ENCODE measurements around the gene RDX.
A peak's percentile ranks its signal among the peaks of the same experiment; 100 is the strongest.
"Not testable (repeated sequence)": the region's sequence is repeated elsewhere in the genome, so short reads cannot be mapped to it uniquely, and the experiment has no call there.

RDX gene

DNA sequence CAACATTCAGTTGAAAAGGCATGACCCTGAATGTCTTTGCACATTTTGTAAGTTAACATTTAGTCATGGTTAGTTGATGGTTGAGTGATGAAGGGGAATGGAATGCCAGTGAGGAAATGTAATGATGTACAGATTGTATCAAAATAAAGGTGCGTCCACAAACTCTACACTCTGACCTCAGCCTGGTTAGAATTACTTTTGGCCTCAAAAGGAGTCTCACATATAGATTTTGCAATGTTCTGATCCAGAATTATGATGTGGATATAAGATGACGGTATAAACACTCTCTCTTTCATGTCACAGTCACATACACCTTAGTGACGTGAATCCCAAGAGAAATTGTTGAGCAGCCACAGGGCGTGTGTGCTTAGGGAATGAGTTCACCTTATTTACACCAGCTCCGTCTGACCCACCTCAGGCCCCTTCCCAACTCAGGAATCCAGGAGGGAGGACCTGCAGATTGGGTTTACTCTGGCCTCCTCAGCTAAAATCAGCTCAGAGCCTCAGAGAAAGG is 100.1 kb downstream of the RDX start:
- H3K27ac ChIP-seq = no peak overlapping the region
- no peak overlapping the region for H3K9ac ChIP-seq
- peak overlapping the region in 6 of 11 experiments; percentile 2 to 51 (median 28); a peak in 7 of 22 replicates for H3K4me2 ChIP-seq
- no peaks in the 10 kb centered on the region for H4K20me1 ChIP-seq
- H3K4me3 ChIP-seq = no peak overlapping the region
- H3K36me3 ChIP-seq = no peaks in the 10 kb centered on the region
- H3K27me3 ChIP-seq = no peaks in the 10 kb centered on the region
- peaks cover 5 to 19% (median 10%) of the 10 kb centered on the region in 11 experiments; a peak in 14 of 22 replicates for H3K9me3 ChIP-seq (replicated peaks in 1 of 11)
- no peak for TF ChIP-seq Cebpa-rat (IDR thresholded peaks at IDR 0.05)
- peaks cover 0 to 30% (median 7%) of the 10 kb centered on the region in 10 experiments; a peak in 10 of 20 replicates for H3K4me1 ChIP-seq

DNA sequence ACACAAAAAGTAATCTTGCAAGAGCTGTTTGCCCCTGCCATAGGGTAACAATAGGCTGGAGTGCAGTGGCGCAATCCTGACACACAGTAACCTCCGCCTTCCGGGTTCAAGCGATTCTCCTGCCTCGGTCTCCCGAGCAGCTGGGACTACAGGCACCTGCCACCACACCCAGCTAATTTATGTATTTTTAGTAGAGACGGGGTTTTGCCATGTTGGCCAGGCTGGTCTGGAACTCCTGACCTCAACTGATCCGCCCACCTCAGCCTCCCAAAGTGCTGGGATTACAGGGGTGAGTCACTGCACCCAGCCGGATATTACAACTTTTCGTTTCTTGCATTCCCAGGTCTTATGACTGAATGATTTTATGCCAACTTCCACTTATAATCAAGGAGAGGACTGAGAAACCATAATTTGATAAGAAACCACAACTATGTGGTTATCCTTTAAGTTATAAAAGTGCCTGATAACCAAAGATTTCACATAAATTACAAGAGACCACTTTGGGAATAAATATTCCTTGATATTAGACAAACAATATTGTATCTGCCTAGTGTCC is 102.1 kb downstream of the RDX start:
- H4K20me1 ChIP-seq, H3K4me2 ChIP-seq, H3K27ac ChIP-seq, H3K4me3 ChIP-seq, H3K27me3 ChIP-seq, H3K9ac ChIP-seq, H3K36me3 ChIP-seq: not testable (repeated sequence)
- Histone ChIP-seq H3K9me3 (replicated peaks in 1 of 11) (peaks cover 5 to 19% (median 11%) of the 10 kb centered on the region in 11 experiments; a peak in 14 of 22 replicates), H3K4me1 (peaks cover 0 to 30% (median 7%) of the 10 kb centered on the region in 10 experiments; a peak in 10 of 20 replicates)

DNA sequence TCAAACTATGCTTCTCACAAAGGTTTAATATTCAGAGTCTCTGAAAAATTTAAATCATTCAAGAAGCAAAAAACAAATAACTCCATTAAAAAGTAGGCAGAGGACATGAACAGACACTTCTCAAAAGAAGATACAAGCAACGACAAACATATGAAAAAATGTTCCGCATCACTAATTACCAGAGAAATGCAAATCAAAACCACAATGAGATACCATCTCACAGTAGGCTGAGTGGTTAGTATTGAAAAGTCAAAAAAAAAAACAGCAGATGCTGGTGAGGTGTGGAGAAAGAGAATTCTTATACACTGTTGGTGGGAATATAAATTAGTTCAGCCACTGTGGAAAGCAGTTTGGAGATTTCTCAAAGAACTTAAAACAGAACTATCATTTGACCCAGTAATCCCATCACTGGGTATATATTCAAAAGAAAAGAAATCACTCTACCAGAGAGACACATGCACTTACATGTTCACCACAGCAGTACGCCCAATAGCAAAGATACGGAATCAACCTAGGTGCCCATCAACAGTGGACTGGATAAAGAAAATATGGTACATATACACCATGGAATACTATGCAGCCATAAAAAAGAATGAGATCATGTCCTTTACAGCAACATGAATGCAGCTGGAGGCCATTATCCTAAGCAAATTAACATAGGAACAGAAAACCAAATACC is 103.7 kb downstream of the RDX start:
- peak overlapping the region in 1 of 11 experiments; percentile 23; a peak in 1 of 22 replicates for H3K4me2 ChIP-seq
- H3K27me3 ChIP-seq, H3K9ac ChIP-seq, H3K27ac ChIP-seq, H3K4me3 ChIP-seq, H3K36me3 ChIP-seq, H4K20me1 ChIP-seq: not testable (repeated sequence)
- peaks cover 0 to 29% (median 7%) of the 10 kb centered on the region in 10 experiments; a peak in 10 of 20 replicates for H3K4me1 ChIP-seq
- H3K9me3 ChIP-seq (replicated peaks in 1 of 11) = peaks cover 5 to 19% (median 11%) of the 10 kb centered on the region in 11 experiments; a peak in 14 of 22 replicates

DNA sequence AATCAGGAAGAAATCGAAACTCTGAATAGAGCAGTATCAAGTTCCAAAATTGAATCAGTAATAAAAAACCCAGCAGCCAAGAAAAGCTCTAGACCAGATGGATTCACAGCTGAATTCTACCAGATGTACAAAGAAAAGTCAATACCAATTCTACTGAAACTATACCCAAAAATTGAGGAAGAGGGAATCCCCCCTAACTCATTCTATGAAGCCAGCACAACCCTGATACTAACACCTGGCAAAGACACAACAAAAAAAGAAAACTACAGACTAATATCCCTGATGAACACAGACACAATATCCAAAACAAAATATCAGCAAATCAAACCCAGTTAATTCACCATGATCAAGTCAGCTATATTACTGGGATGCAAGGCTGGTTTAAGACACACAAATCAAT is 105.5 kb downstream of the RDX start:
- Histone ChIP-seq H4K20me1 (no peaks in the 10 kb centered on the region), H3K9me3 (replicated peaks in 1 of 11) (peaks cover 5 to 19% (median 11%) of the 10 kb centered on the region in 11 experiments; a peak in 14 of 22 replicates), H3K4me3 (no peak overlapping the region), H3K4me2 (no peak overlapping the region), H3K36me3 (no peaks in the 10 kb centered on the region), H3K9ac (no peak overlapping the region), H3K4me1 (peaks cover 0 to 15% (median 2%) of the 10 kb centered on the region in 10 experiments; a peak in 2 of 20 replicates), H3K27ac (no peak overlapping the region), H3K27me3 (no peaks in the 10 kb centered on the region)
- no peak for TF ChIP-seq Cebpa-rat (IDR thresholded peaks at IDR 0.05)

DNA sequence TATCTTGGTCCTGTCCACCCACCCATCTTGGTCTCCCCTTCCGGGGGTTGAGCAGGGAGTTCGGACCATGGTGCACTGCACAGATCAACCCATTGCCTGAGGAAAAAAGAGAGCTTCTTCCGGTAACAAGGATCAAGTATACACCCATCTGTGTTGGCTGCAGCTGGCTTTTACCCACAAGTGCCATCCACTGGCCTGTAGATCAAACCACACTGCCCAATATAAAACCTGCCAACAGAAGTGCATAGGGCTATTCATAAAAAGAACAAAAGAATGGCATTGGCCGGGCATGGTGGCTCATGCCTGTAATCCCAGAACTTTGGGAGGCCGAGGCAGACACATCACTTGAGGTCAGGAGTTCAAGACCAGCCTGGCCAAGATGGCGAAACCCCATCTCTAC is 108.7 kb downstream of the RDX start:
- Histone ChIP-seq H4K20me1 (no peaks in the 10 kb centered on the region), H3K9me3 (replicated peaks in 1 of 11) (peaks cover 3 to 13% (median 11%) of the 10 kb centered on the region in 11 experiments; a peak in 12 of 22 replicates), H3K27me3 (no peaks in the 10 kb centered on the region), H3K27ac (no peak overlapping the region), H3K36me3 (no peaks in the 10 kb centered on the region), H3K4me1 (peaks cover 0 to 14% (median 8%) of the 10 kb centered on the region in 10 experiments; a peak in 6 of 20 replicates), H3K4me3 (no peak overlapping the region), H3K9ac (no peak overlapping the region), H3K4me2 (no peak overlapping the region)
- TF ChIP-seq Cebpa-rat (IDR thresholded peaks at IDR 0.05) = no peak

DNA sequence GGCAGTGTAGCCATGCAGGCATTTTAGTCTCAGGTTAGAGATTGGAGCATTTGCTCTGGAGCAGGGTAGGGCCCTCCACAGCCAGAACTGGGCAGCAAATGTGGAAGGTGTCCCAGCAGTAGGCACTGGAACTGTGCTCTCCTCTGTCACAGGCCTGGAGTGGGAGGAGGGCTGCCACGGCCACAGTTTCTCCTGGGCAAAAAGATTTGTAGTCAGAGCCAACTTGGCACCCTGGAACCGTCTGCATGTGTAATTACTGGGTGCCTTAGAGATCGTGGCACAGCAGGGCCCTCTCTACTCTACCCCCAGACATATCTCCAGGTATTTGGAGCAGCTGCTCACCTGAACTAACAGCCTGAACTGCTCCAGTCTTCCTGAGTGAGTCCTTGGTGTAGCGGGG is 109.5 kb downstream of the RDX start:
- Histone ChIP-seq H3K27ac (no peak overlapping the region), H3K27me3 (no peaks in the 10 kb centered on the region), H3K9me3 (replicated peaks in 1 of 11) (peaks cover 0 to 7% (median 6%) of the 10 kb centered on the region in 11 experiments; a peak in 11 of 22 replicates), H3K36me3 (no peaks in the 10 kb centered on the region), H4K20me1 (no peaks in the 10 kb centered on the region), H3K4me2 (no peak overlapping the region), H3K4me1 (peaks cover 0 to 14% (median 5%) of the 10 kb centered on the region in 10 experiments; a peak in 6 of 20 replicates), H3K4me3 (no peak overlapping the region), H3K9ac (no peak overlapping the region)
- TF ChIP-seq Cebpa-rat (IDR thresholded peaks at IDR 0.05) = no peak

DNA sequence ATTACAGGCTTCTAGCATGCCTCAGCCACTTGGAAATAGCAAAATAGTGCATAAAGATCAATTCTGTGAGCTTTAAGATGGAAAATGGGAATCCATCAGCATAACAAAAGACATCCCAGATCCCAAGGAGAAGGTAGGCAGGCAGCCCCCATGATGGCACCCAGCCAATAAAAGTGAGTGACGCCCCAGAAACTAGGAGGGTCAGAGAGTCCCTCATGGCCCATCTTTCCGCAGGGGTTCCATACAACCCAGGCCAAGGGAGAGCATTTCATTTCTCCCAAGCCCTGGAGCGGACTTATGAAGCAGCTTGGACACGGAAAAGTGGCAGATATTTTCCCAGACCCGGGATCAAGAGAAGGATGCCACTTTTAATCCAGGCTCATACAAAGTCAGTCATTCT is 110.0 kb downstream of the RDX start:
- Histone ChIP-seq H3K9me3 (replicated peaks in 1 of 11) (peaks cover 0 to 3% (median 2%) of the 10 kb centered on the region in 11 experiments; a peak in 8 of 22 replicates), H3K9ac (no peak overlapping the region), H3K36me3 (no peaks in the 10 kb centered on the region), H3K4me2 (no peak overlapping the region), H3K4me1 (peaks cover 0 to 14% (median 5%) of the 10 kb centered on the region in 10 experiments; a peak in 6 of 20 replicates), H3K27me3 (no peaks in the 10 kb centered on the region), H3K4me3 (no peak overlapping the region), H4K20me1 (no peaks in the 10 kb centered on the region), H3K27ac (no peak overlapping the region)
- no peak for TF ChIP-seq Cebpa-rat (IDR thresholded peaks at IDR 0.05)

DNA sequence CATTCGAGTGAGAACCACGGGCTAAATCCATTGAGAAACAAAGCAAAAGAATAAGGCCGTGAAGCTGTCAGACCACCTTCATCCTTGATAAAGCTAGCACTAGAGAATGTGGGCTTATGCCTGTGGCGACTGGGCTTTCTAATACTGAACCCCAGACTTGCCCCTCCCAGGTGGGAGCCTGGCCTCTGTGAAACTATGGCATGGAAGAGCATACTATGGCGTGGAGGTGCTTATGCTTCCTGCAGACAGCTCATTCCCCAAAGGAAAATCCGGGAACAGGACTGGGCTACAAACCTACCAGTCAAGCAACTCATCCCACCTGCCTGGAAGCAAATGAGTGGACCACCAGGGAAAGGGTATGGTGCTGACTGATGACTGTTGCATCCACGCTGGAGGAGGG is 110.8 kb downstream of the RDX start:
- Histone ChIP-seq H4K20me1 (no peaks in the 10 kb centered on the region), H3K4me1 (peaks cover 0 to 14% (median 5%) of the 10 kb centered on the region in 10 experiments; a peak in 6 of 20 replicates), H3K27ac (no peak overlapping the region), H3K9me3 (replicated peaks in 1 of 11) (no peaks in the 10 kb centered on the region), H3K4me3 (no peak overlapping the region), H3K4me2 (peak overlapping the region in 2 of 11 experiments; percentile 3 to 7; a peak in 1 of 22 replicates), H3K27me3 (no peaks in the 10 kb centered on the region), H3K9ac (no peak overlapping the region), H3K36me3 (no peaks in the 10 kb centered on the region)
- TF ChIP-seq Cebpa-rat (IDR thresholded peaks at IDR 0.05) = no peak

DNA sequence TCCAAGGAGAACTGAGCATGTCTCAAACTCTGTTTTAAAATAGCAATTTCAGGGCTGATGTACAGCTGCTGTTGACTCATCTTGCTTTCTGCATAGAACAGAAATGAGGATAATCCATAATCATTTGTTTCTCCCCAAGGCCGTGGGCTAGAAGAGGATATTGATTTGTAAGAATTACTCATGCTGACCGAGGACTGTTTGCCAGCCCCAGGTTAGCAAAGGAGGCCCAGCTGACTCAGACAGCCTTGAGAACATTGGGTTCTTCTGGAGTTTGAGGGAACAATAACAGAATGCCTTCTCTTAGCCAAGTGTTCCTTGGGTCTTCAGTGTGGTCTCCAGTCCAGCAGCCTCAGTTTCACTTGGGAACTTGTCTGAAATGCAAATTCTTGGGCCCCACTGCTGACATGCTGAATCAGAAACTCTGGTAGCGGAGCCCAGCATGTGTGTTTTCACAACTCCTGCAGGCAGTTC is 111.3 kb downstream of the RDX start:
- peaks cover 0 to 14% (median 5%) of the 10 kb centered on the region in 10 experiments; a peak in 6 of 20 replicates for H3K4me1 ChIP-seq
- no peaks in the 10 kb centered on the region for H4K20me1 ChIP-seq
- TF ChIP-seq Cebpa-rat (IDR thresholded peaks at IDR 0.05) = no peak
- no peak overlapping the region for H3K4me2 ChIP-seq
- H3K9ac ChIP-seq = no peak overlapping the region
- no peaks in the 10 kb centered on the region for H3K36me3 ChIP-seq
- no peak overlapping the region for H3K4me3 ChIP-seq
- H3K27ac ChIP-seq = no peak overlapping the region
- H3K9me3 ChIP-seq (replicated peaks in 1 of 11) = no peaks in the 10 kb centered on the region
- H3K27me3 ChIP-seq = no peaks in the 10 kb centered on the region
